Testis (tissue), 3 donors: ENCODE measurements around the gene NKAIN4. TPM values are rescaled to one million over a fixed set of nuclear protein-coding genes. Genes with fewer than 3 reads are reported as not detected.

Source experiments
- DNase-seq: peaks from one replicate; pipeline ENCODE4 v3.0.0-alpha.2; 2019
- H3K27ac ChIP-seq, 2 donors: fragments of 200-600 bp; sonication (generic); one replicate each; pipeline ENCODE4 v1.5.1; 2019
- H3K27me3 ChIP-seq: fragments of 200-600 bp; sonication (generic); one replicate; pipeline ENCODE4 v1.5.1; 2019
- H3K36me3 ChIP-seq: fragments of 200-600 bp; sonication (generic); one replicate; pipeline ENCODE4 v1.5.1; 2017; ENCODE audit warnings: low read depth; ENCODE audit errors: missing control alignments
- H3K4me1 ChIP-seq: fragments of 200-600 bp; sonication (generic); one replicate; pipeline ENCODE4 v1.5.1; 2019
- H3K4me3 ChIP-seq, 2 donors: fragments of 200-600 bp; sonication (generic); one replicate each; pipeline ENCODE4 v1.5.1; 2017 to 2019
- H3K9me3 ChIP-seq: fragments of 200-600 bp; sonication (generic); one replicate; pipeline ENCODE4 v1.5.1; 2017
- POLR2A ChIP-seq: fragments of 450-650 bp; IDR thresholded peaks from one replicate; pipeline ENCODE4 v1.6.1; 2017; ENCODE audit warnings: antibody characterized with exemption, mild to moderate bottlenecking, moderate library complexity
- WGBS, 2 donors: methylation state at CpG; one replicate each; pipeline ENCODE4 v1.1.5; 2018; 5-methylcytosine and 5-hydroxymethylcytosine counted together
- intact Hi-C: fragments of 100-400 bp; cut with DNase I; formaldehyde crosslinking; loops from one replicate; pipeline ENCODE4 v1.15.1; 2023; ENCODE audit warnings: low total_unique reads
- polyA plus RNA-seq: library from polyadenylated mRNA; stranded (reverse); fragments of 350-450 nt; fragmentation: Illumina TruSeq; extraction: RNeasy Lipid Tissue Mini Kit (QIAGEN cat#74804); gene quantifications from one replicate; pipeline ENCODE4 v1.2.3, GENCODE V29; 2014; ENCODE audit warnings: low read depth, low replicate concordance; ENCODE audit not compliant: insufficient read depth
- total RNA-seq, 2 donors: library from RNA; depleted of rRNA; stranded (reverse); fragments of >200 nt; gene quantifications; one replicate each; pipeline ENCODE4 v1.2.3, GENCODE V29; 2016
- TF ChIP-seq, protein P1 (sequence below), 3 experiments: fragments of 450-650 bp in 2 of 3; fragments of 200-600 bp in 1 of 3; sonication (generic) in 1 of 3; IDR thresholded peaks; one replicate each; pipeline ENCODE4 v1.5.1; 2016 to 2019; ENCODE audit warnings: antibody characterized with exemption in 3 of 3, mild to moderate bottlenecking in 2 of 3, moderate library complexity in 1 of 3

NKAIN4 gene
- total and polyA plus RNA-seq, 3 donors from 2014 or later = 3.9 to 6.0 (median 4.7) TPM

DNA sequence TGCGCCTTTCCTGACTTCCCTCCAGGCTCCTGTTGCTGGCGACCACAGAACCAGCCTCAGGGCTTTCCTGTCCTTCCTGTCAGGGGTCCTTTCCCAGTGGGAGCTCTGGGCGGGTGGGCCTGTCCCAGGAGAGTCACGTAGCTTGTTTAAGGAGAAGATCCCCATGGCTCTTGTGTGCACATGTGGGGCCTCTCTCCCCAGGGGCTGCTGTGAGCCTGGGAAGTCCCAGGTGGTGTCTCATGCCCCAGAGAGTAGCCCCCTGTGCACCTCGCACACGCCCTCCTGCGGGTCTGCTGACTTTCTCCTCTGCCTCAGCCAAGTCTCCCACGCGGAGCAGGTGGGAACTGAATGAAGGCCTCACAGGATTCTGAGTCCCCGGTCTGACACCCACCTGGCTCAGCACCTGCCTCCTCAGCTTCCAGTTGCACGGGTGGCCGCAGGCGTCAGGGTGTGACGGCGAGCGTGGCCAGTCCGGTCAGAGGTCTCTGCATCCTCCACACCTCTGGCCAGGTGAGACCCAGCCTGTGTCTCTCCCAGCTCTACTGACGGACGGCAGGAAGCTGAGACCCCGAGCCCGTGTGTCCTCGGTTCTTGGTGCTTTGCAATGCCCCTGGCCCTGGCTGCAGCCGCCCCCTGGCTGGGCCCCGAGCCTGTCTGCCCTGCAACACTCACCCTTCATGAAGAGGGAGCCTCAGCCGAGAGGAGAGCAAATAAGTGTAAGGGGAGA, 5.6 kb upstream of the NKAIN4 start:
- Histone ChIP-seq H3K36me3 (no peaks in the 10 kb centered on the region), H3K4me1 (peaks cover under 1% of the 10 kb centered on the region), H3K27ac (no peak overlapping the region), H3K27me3 (no peaks in the 10 kb centered on the region), H3K9me3 (no peaks in the 10 kb centered on the region), H3K4me3 (no peak overlapping the region)
- WGBS, 2 donors = 85% methylated on average over 23 to 25 of the region's 25 CpGs
- intact Hi-C loops = no loop called here
- no peak for DNase-seq
- TF ChIP-seq POLR2A = no peak
- TF ChIP-seq, protein P1, sequence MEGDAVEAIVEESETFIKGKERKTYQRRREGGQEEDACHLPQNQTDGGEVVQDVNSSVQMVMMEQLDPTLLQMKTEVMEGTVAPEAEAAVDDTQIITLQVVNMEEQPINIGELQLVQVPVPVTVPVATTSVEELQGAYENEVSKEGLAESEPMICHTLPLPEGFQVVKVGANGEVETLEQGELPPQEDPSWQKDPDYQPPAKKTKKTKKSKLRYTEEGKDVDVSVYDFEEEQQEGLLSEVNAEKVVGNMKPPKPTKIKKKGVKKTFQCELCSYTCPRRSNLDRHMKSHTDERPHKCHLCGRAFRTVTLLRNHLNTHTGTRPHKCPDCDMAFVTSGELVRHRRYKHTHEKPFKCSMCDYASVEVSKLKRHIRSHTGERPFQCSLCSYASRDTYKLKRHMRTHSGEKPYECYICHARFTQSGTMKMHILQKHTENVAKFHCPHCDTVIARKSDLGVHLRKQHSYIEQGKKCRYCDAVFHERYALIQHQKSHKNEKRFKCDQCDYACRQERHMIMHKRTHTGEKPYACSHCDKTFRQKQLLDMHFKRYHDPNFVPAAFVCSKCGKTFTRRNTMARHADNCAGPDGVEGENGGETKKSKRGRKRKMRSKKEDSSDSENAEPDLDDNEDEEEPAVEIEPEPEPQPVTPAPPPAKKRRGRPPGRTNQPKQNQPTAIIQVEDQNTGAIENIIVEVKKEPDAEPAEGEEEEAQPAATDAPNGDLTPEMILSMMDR (IDR thresholded peaks at IDR 0.05) = no peak

DNA sequence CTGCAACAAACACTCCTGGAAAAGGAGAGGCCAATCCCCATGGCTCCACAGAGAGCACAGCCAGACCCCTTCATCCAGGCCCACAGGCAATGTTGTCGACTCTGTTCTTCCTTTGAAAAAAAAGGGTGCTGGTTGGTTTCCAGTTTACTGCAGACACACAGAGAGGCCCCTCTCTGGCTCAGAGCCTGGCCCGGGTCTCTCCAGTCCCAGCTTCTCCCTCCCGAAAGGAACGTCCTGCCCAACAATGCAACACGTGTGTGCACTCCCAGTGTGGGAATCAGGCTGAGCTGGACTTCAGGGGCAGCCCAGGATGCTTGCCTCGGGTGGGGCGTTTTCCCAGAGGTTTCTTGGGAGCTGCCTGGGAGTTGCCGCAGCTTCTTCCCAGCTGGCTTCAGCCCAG, 4.5 kb upstream of the NKAIN4 start:
- TF ChIP-seq, protein P1 (IDR thresholded peaks at IDR 0.05) = no peak
- no peak for TF ChIP-seq POLR2A
- H3K27ac ChIP-seq = no peak overlapping the region
- peaks cover 5% of the 10 kb centered on the region for H3K4me1 ChIP-seq
- no peaks in the 10 kb centered on the region for H3K9me3 ChIP-seq
- 30 to 41% methylated on average over 7 to 8 of the region's 8 CpGs for whole genome bisulfite sequencing, 2 donors
- no peak overlapping the region for H3K4me3 ChIP-seq
- intact Hi-C loops = no loop called here
- DNase-seq = peak; percentile 69
- H3K27me3 ChIP-seq = no peaks in the 10 kb centered on the region
- H3K36me3 ChIP-seq = no peaks in the 10 kb centered on the region

DNA sequence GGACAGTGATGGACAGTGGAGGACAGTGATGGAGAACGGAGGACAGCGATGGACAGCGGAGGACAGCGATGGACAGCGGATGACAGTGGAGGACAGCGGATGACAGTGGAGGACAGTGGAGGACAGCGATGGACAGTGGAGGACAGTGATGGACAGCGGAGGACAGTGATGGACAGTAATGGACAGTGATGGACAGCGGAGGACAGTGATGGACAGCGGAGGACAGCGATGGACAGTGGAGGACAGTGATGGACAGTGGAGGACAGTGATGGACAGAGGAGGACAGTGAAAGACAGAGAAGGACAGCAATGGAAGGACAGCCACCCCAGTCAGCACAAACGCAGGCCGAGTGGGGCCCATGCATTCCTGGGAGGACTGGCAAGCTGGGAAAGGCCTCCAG, 3.4 kb upstream of the NKAIN4 start:
- H3K27me3 ChIP-seq = no peaks in the 10 kb centered on the region
- no peak for DNase-seq
- peaks cover 16% of the 10 kb centered on the region for H3K4me1 ChIP-seq
- no peak overlapping the region for H3K27ac ChIP-seq
- WGBS, 2 donors = 91 to 93% methylated on average over 12 to 13 of the region's 13 CpGs
- no peak overlapping the region for H3K4me3 ChIP-seq
- H3K9me3 ChIP-seq = no peaks in the 10 kb centered on the region
- intact Hi-C loops = no loop called here
- no peaks in the 10 kb centered on the region for H3K36me3 ChIP-seq
- TF ChIP-seq, protein P1 (IDR thresholded peaks at IDR 0.05) = no peak
- no peak for TF ChIP-seq POLR2A

DNA sequence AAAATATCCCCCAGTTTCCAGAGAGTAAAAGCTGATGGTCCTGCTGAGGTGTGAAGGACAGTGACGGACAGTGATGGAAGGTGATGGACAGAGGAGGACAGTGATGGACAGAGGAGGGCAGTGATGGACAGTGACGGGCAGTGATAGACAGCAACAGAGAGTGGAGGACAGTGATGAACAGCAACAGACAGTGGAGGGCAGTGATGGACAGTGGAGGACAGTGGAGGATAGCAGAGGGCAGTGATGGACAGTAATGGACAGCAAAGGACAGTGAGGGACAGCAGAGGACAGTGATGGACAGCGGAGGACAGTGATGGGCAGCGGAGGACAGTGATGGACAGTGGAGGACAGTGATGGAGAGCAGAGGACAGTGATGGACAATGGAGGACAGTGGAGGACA, 2.7 kb upstream of the NKAIN4 start:
- no peak overlapping the region for H3K4me3 ChIP-seq
- no peaks in the 10 kb centered on the region for H3K27me3 ChIP-seq
- H3K4me1 ChIP-seq = peaks cover 22% of the 10 kb centered on the region
- intact Hi-C loops = no loop called here
- no peaks in the 10 kb centered on the region for H3K36me3 ChIP-seq
- 93 to 96% methylated on average over 4 of the region's 4 CpGs for WGBS, 2 donors
- no peak for TF ChIP-seq POLR2A
- TF ChIP-seq, protein P1 (IDR thresholded peaks at IDR 0.05) = no peak
- H3K9me3 ChIP-seq = no peaks in the 10 kb centered on the region
- H3K27ac ChIP-seq = no peak overlapping the region
- DNase-seq = no peak
